Measurements from ENCODE around the gene FAM124A.

Gene FAM124A

GRCh38 chr13:51262501-51263211 lies 40.5 kb downstream of the FAM124A start:
- Histone ChIP-seq H3K36me3 (ENCODE audit: insufficient read depth) (no peaks in the 10 kb centered on the region), H3K27me3 (ENCODE audit: insufficient read depth, low read depth) (no peaks in the 10 kb centered on the region), H3K27ac (no peak overlapping the region), H3K9ac (no peak overlapping the region), H4K20me1 (ENCODE audit: insufficient read depth) (no peaks in the 10 kb centered on the region), H3K4me1 (ENCODE audit: low read depth, poor library complexity, severe bottlenecking) (no peaks in the 10 kb centered on the region), H2AFZ (ENCODE audit: low read depth) (no peak overlapping the region), H3K79me2 (ENCODE audit: insufficient read depth, low read depth) (no peaks in the 10 kb centered on the region), H3K4me2 (no peak overlapping the region), H3K4me3 (IDR thresholded peaks at IDR 0.05; ENCODE audit: insufficient read depth, low read depth, low read length) (no peak overlapping the region)
- TF ChIP-seq CTCF (conservative IDR thresholded peaks at IDR 0.05; ENCODE audit: low read depth, low read length) = no peak

- H4K20me1 ChIP-seq (ENCODE audit: insufficient read depth) = no peaks in the 10 kb centered on the region
- H3K4me1 ChIP-seq (ENCODE audit: low read depth, poor library complexity, severe bottlenecking) = peaks cover 10% of the 10 kb centered on the region
- H3K4me2 ChIP-seq = no peak overlapping the region
- no peak overlapping the region for H3K4me3 ChIP-seq (IDR thresholded peaks at IDR 0.05; ENCODE audit: insufficient read depth, low read depth, low read length)
- H3K9ac ChIP-seq = no peak overlapping the region
- no peak overlapping the region for H3K27ac ChIP-seq
- H3K27me3 ChIP-seq (ENCODE audit: insufficient read depth, low read depth) = no peaks in the 10 kb centered on the region
- TF ChIP-seq CTCF (conservative IDR thresholded peaks at IDR 0.05; ENCODE audit: low read depth, low read length) = no peak
- no peaks in the 10 kb centered on the region for H3K79me2 ChIP-seq (ENCODE audit: insufficient read depth, low read depth)
- no peaks in the 10 kb centered on the region for H3K36me3 ChIP-seq (ENCODE audit: insufficient read depth)
- H2AFZ ChIP-seq (ENCODE audit: low read depth) = no peak overlapping the region
Measured at GRCh38 chr13:51266642-51267041, 44.4 kb downstream of the FAM124A start.

- Histone ChIP-seq H3K4me2 (no peak overlapping the region), H2AFZ (ENCODE audit: low read depth) (no peak overlapping the region), H3K27ac (no peak overlapping the region), H4K20me1 (ENCODE audit: insufficient read depth) (no peaks in the 10 kb centered on the region), H3K9ac (no peak overlapping the region), H3K4me1 (ENCODE audit: low read depth, poor library complexity, severe bottlenecking) (peaks cover 10% of the 10 kb centered on the region), H3K4me3 (IDR thresholded peaks at IDR 0.05; ENCODE audit: insufficient read depth, low read depth, low read length) (no peak overlapping the region), H3K36me3 (ENCODE audit: insufficient read depth) (no peaks in the 10 kb centered on the region), H3K27me3 (ENCODE audit: insufficient read depth, low read depth) (no peaks in the 10 kb centered on the region), H3K79me2 (ENCODE audit: insufficient read depth, low read depth) (no peaks in the 10 kb centered on the region)
- TF ChIP-seq CTCF (conservative IDR thresholded peaks at IDR 0.05; ENCODE audit: low read depth, low read length) = no peak
Measured at GRCh38 chr13:51267622-51268021, 45.4 kb downstream of the FAM124A start.

GRCh38 chr13:51269039-51269438 lies 46.8 kb downstream of the FAM124A start:
- H3K4me3 ChIP-seq (IDR thresholded peaks at IDR 0.05; ENCODE audit: insufficient read depth, low read depth, low read length) = no peak overlapping the region
- no peaks in the 10 kb centered on the region for H3K27me3 ChIP-seq (ENCODE audit: insufficient read depth, low read depth)
- no peaks in the 10 kb centered on the region for H3K79me2 ChIP-seq (ENCODE audit: insufficient read depth, low read depth)
- peaks cover 10% of the 10 kb centered on the region for H3K4me1 ChIP-seq (ENCODE audit: low read depth, poor library complexity, severe bottlenecking)
- no peak for TF ChIP-seq CTCF (conservative IDR thresholded peaks at IDR 0.05; ENCODE audit: low read depth, low read length)
- no peak overlapping the region for H3K9ac ChIP-seq
- H2AFZ ChIP-seq (ENCODE audit: low read depth) = no peak overlapping the region
- H4K20me1 ChIP-seq (ENCODE audit: insufficient read depth) = no peaks in the 10 kb centered on the region
- no peaks in the 10 kb centered on the region for H3K36me3 ChIP-seq (ENCODE audit: insufficient read depth)
- no peak overlapping the region for H3K27ac ChIP-seq
- H3K4me2 ChIP-seq = no peak overlapping the region; the same call in 1 of the 2 replicates

Measured in KMS-11 (cell line).